Activated T-cell treated with anti-CD3 and anti-CD28 coated beads, Interleukin-2, amount 50 U/mL, for 24 hours (primary cell): ENCODE results near the gene SAA2.
"Not testable (repeated sequence)": the region's sequence is repeated elsewhere in the genome, so short reads cannot be mapped to it uniquely, and the experiment has no call there.

Experiments
- DNase-seq: peaks from one replicate; pipeline ENCODE4 v3.0.0-alpha.2; 2020
- H3K27ac Mint-ChIP-seq: 2 replicates; pipeline ENCODE4 v1.8.0; 2020; ENCODE audit warnings: mild to moderate bottlenecking, mixed read lengths
- H3K27me3 Mint-ChIP-seq: 2 replicates; pipeline ENCODE4 v1.8.0; 2020; ENCODE audit warnings: mixed read lengths
- H3K36me3 Mint-ChIP-seq: 2 replicates; pipeline ENCODE4 v1.8.0; 2020; ENCODE audit warnings: low read depth, mixed read lengths
- H3K4me1 Mint-ChIP-seq: 2 replicates; pipeline ENCODE4 v1.8.0; 2020; ENCODE audit warnings: low read depth, mixed read lengths
- H3K4me3 Mint-ChIP-seq: 2 replicates; pipeline ENCODE4 v1.8.0; 2020; ENCODE audit warnings: mild to moderate bottlenecking, moderate library complexity, mixed read lengths
- H3K9me3 Mint-ChIP-seq: 2 replicates; pipeline ENCODE4 v1.8.0; 2020; ENCODE audit warnings: mixed read lengths

SAA2 gene

DNA sequence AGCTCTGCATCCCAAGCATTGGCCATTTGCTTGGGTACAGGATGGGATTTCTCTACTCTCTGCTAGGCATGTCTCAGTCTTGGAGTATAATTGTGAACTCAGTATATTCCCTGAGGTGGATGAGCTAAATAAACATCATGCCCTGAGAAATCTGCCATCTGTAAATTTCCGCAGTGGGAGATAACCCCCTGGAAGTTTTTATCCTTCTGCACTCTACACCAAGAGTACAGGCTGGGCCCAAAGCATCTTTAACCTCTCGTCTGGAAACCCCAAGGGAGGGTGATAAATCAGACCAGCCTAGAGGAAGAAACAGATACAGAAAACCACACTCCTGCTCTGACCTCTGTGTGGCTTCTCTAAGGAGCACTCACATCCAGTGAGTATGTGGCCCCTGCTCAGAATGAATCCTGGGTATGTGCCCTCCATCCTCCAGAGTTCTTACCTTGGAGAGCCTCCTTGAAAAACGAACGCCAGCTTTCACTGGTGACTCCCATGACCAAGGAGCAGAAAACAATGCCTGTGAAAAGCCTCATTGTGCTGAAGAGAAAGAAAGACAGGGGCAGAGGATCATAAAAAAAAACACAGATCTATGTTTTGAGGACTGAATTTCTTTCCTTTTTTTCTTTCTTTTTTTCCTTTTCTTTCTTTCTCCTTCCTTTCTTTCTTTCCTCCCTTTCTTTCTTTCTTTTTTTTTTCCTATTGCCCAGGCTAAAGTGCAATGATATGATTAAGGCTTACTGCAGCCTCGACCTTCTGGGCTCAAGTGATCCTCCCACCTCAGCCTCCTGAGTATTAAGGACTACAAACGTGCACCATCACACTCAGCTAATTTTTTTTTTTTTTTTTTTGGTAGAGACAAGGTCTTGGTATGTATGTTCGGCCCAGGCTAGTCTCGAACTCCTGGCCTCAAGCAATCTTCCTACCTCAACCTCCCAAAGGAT is 12.8 kb downstream of the SAA2 start:
- Mint-ChIP-seq H3K4me1 (no peaks in the 10 kb centered on the region), H3K27ac (no peak overlapping the region), H3K36me3 (no peaks in the 10 kb centered on the region), H3K9me3 (no peaks in the 10 kb centered on the region), H3K4me3 (no peak overlapping the region), H3K27me3 (peaks cover 31% of the 10 kb centered on the region)
- no peak for DNase-seq

DNA sequence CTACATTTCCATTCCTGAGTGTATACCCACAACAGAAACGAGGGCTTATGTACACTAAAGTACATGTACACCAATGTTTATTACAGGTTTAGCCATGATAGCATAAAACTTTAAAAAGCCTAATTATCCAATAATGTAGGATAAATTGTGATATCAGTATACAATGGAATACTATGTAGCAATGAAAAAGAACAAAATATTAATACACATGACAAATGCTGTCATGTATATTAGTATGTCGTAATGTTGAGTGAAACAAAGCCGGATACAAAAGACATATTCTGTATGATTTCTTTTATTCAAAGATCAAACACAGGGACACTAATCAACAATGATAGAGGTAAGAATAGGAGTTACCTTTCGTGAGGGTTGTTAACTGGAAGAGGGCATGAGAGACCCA is 14.6 kb downstream of the SAA2 start:
- Mint-ChIP-seq H3K27ac (no peak overlapping the region), H3K9me3 (no peaks in the 10 kb centered on the region), H3K4me3 (no peak overlapping the region), H3K27me3 (peaks cover 21% of the 10 kb centered on the region), H3K4me1 (no peaks in the 10 kb centered on the region), H3K36me3 (no peaks in the 10 kb centered on the region)
- DNase-seq = no peak

DNA sequence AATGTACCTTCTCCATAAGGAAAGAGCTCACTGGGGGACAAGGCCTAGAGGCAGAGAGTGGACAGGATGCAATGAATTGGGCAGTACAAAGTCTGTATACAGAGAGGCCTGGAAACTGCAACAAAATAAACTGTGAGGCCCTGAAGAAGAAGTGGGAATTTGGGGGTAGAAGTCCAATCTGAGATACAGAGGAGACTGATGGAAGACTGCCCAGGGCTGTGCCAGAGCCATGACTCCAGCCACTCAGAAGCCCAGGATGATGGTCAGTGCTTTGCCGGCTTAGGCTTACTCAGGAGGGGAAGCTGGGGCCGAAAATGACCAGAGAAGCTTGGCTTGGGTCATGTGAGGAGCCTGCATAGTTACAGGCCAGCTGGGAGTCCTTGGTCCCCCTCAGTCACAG is 17.6 kb downstream of the SAA2 start:
- no peaks in the 10 kb centered on the region for H3K4me1 Mint-ChIP-seq
- no peak for DNase-seq
- no peak overlapping the region for H3K27ac Mint-ChIP-seq
- H3K4me3 Mint-ChIP-seq = no peak overlapping the region
- no peaks in the 10 kb centered on the region for H3K9me3 Mint-ChIP-seq
- no peaks in the 10 kb centered on the region for H3K36me3 Mint-ChIP-seq
- peaks cover 14% of the 10 kb centered on the region for H3K27me3 Mint-ChIP-seq

DNA sequence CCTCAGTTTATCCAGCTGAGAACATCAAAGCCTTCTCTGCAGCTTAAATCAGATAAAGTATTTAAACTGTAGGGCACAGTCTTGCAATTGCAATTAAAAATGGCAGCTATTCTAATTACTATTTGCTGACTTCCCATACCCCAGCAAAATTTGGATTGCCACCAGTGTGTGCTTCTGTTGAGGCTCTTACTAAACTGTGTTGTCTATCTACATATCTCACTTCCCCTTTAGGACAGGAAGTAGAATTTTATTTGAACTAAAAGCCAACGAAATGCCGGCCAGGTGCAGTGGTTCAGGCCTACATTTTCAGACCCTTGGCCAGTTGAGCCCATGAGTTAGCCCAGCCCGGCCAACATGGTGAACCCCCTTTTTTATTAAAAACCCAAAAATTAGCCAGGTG is 19.0 kb downstream of the SAA2 start:
- H3K27ac Mint-ChIP-seq = no peak overlapping the region
- no peak overlapping the region for H3K4me3 Mint-ChIP-seq
- H3K36me3 Mint-ChIP-seq = no peaks in the 10 kb centered on the region

DNA sequence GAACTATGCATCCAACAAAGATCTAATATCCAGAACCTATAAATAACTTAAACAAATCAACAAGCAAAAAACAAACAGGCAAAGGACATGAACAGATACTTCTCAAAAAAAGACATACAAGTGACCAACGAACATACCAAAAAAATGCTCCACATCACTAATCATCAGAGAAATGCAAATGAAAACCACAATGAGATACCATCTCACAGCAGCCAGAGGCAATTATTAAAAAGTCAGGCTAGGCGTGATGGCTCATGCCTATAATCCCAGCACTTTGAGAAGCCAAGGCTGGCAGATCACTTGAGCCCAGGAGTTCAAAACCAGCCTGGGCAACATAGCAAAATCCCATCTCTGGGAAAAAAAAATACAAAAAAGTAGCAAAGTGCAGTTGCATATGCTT is 22.6 kb downstream of the SAA2 start:
- no peak overlapping the region for H3K4me3 Mint-ChIP-seq
- H3K36me3 Mint-ChIP-seq = no peaks in the 10 kb centered on the region
- no peaks in the 10 kb centered on the region for H3K9me3 Mint-ChIP-seq
- no peaks in the 10 kb centered on the region for H3K4me1 Mint-ChIP-seq
- H3K27me3 Mint-ChIP-seq = peaks cover 10% of the 10 kb centered on the region
- no peak for DNase-seq
- no peak overlapping the region for H3K27ac Mint-ChIP-seq

More for the DNA sequence above, 19.0 kb downstream of the SAA2 start:
- DNase-seq = no peak
- H3K4me1 Mint-ChIP-seq = no peaks in the 10 kb centered on the region
- peaks cover 16% of the 10 kb centered on the region for H3K27me3 Mint-ChIP-seq
- no peaks in the 10 kb centered on the region for H3K9me3 Mint-ChIP-seq

DNA sequence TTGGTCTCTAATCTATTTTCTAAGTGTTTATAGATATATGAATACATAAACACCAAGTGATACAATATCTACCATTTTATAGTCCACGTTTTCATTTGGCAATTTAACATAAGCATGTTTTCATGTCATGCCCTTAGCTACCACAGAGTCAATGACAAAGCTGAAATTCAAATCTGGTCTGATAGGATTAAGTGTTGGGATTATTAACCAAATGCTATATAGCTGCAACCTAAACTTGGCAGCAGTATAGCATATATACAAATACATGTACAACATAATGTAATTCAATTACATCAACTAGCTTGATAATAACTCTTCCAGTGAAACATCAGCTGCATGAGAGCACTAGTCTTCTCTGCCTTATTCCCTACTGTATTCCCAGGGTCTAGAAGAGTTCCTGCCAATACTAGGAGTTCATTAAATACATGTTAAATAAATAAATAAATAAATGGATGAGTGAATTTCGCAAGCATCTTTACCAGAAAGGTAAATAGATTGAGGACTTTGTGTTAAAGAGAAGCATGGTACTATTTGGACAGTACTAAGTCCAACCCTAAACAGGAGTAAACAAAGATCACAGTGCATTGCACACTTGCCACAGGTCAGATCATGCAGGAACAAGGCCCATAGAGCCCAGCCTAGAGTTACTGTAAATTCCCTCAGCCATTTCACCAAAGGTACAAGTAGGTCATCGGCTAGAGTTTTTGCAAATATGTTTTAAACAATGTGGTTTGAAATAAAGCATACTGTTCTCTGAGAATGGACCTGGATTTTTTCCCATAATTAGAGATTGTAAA is 24.7 kb downstream of the SAA2 start:
- DNase-seq = no peak
- H3K9me3 Mint-ChIP-seq = no peaks in the 10 kb centered on the region
- peaks cover 10% of the 10 kb centered on the region for H3K27me3 Mint-ChIP-seq
- H3K36me3 Mint-ChIP-seq = no peaks in the 10 kb centered on the region
- H3K4me1 Mint-ChIP-seq = no peaks in the 10 kb centered on the region
- H3K4me3 Mint-ChIP-seq = no peak overlapping the region
- H3K27ac Mint-ChIP-seq = no peak overlapping the region

DNA sequence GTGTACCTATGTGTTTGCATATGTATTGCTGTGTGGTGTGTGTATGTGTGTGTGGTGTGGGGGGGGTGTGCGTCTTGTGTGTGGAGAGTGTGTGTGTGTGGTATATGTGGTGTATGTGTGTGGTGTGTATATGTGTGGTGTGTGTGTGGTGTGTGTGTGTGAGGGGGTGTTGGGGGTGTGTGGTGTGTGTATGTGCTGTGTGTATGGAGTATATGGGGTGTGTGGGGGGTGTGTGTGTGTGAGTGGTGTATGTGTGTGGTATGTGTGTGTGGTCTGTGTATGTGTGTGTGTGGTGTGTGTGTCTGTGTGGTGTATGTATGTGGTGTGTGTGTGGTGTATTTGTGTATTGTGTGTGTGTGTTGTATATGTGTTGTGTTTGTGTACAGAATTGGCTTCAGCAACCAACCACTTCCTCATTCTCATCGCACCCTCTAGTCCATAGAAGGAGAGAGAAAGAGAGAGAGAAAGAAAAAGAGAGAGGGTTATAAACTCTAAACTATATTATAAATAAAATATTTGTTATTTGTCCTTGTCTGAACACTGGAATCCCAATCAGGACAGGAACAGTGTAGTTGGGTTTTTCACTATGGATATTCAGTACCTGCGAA is 25.6 kb downstream of the SAA2 start:
- no peak overlapping the region for H3K27ac Mint-ChIP-seq
- H3K9me3 Mint-ChIP-seq = no peaks in the 10 kb centered on the region
- H3K4me1 Mint-ChIP-seq = no peaks in the 10 kb centered on the region

DNA sequence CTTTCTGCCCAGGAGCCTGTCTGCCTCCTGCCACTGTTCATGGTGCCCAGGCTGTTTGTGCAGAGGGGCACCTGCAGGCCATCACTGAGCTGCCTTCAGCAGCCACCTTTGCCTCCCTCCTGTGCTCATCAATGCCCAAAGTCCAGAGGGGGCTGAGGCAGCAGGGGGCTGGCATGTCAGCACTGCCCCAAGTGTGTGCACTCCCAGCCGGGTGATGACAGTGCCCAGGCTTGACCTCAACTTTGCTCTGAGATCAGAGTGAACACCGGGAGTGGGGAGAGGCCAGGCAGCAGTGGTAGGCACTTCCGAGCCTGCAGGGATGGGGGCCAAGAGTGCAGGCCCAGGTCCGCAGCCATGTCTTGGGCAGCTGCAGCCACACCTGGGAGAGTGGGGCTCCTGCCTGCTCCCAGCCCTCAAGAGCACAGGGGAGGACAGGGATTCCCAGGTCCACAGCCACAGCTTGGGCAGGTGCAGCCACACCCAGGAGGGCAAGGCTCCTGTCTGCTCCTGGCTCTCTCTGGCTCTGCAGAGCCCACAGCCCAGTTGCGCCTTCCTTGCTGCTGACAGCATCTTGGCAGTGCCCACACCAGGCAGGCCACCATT is 27.1 kb downstream of the SAA2 start:
- Mint-ChIP-seq H3K36me3 (no peaks in the 10 kb centered on the region), H3K4me3 (no peak overlapping the region), H3K9me3 (no peaks in the 10 kb centered on the region), H3K27me3 (peaks cover 9% of the 10 kb centered on the region), H3K4me1 (no peaks in the 10 kb centered on the region), H3K27ac (no peak overlapping the region)
- no peak for DNase-seq

More for the DNA sequence above, 25.6 kb downstream of the SAA2 start:
- Mint-ChIP-seq H3K27me3 (peaks cover 10% of the 10 kb centered on the region), H3K4me3 (no peak overlapping the region), H3K36me3 (no peaks in the 10 kb centered on the region)
- DNase-seq = no peak

DNA sequence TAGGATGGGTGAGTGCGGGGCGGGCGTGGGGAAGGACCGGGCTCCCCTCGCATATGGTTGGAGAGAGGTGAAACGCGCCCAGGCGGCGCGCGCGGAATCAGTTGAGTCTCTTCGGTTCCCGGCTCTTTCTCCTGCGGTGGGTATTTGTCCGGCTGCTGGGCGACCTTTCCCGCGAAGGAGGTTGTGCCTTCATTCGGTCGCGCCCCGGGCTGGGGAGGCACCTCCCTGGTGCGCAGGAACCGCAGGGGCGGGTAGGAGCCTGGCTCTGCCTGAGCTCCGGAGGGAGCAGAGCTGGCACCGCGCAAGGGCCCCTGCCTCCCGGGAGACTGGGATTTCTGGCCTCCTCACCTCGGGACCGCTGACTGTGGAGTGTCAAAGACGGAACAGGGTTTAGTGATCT is 39.4 kb downstream of the SAA2 start:
- Mint-ChIP-seq H3K4me3 (no peak overlapping the region), H3K27me3 (peaks cover 51% of the 10 kb centered on the region), H3K4me1 (peaks cover 3% of the 10 kb centered on the region), H3K9me3 (no peaks in the 10 kb centered on the region), H3K27ac (no peak overlapping the region), H3K36me3 (no peaks in the 10 kb centered on the region)
- no peak for DNase-seq

DNA sequence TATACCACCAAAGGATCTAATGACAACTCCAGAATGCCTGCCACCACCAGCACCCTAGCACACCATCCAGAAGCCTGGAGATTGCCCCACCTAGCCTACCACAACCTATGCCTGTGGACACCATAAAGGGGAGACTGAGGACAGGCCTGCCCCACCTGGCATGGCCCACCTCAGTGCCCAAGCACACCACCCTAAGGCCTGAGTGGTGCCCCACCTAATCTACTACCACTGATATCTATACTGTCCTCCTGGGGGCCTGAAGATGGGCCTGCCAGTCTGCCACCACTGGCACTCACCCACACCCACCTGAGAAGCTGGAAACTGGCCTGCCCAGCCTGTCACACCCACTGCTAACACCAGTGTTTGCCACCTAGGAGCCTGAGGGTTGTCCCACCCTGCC is 43.7 kb downstream of the SAA2 start:
- DNase-seq = no peak
- H3K27me3 Mint-ChIP-seq = peaks cover 68% of the 10 kb centered on the region
- H3K36me3 Mint-ChIP-seq = no peaks in the 10 kb centered on the region
- H3K4me1 Mint-ChIP-seq = peaks cover 3% of the 10 kb centered on the region
- H3K27ac Mint-ChIP-seq = no peak overlapping the region
- H3K4me3 Mint-ChIP-seq = no peak overlapping the region
- H3K9me3 Mint-ChIP-seq = no peaks in the 10 kb centered on the region

DNA sequence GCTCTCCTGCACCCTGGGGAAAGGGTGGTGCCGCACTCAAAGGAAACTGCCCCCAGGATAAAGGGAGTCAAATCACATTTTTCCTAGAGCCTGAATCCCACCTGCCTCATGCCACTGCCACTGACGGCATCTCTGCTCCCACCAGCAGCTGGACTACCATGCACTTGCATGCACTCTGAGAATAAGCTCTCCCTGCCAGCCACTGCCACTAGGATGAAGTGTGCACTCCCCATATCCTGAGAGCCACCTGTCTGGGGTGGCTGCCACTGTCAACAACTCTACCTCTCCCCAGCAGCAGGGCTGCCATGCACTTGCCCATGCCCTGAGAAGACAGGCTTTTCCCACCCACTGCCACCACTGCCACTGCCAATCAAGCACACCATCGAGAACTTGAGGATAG is 44.2 kb downstream of the SAA2 start:
- Mint-ChIP-seq H3K36me3 (no peaks in the 10 kb centered on the region), H3K27ac (no peak overlapping the region), H3K4me1 (peaks cover 3% of the 10 kb centered on the region), H3K4me3 (no peak overlapping the region), H3K27me3 (peaks cover 67% of the 10 kb centered on the region), H3K9me3 (no peaks in the 10 kb centered on the region)
- DNase-seq = no peak

DNA sequence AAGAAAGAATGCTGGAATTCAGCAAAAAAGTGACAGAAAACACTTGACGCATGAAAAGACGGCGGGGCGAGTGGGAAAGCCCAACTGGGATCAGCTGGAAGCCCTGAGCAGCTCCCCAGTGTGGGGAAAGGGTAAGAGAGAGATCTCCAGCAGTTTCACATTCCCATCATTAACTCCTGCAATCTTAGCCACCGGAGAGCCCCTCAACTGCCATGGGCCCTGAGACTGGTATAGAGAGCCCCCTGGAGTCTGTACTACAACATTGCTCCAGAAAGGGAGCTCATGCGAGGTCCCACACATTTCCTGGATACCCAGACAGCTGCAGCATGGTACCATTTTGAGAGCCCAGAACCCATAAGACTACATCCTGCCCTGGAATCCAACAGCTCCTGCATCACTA is 44.7 kb downstream of the SAA2 start:
- H3K27ac Mint-ChIP-seq = no peak overlapping the region
- no peak overlapping the region for H3K4me3 Mint-ChIP-seq
- DNase-seq = no peak
- peaks cover 65% of the 10 kb centered on the region for H3K27me3 Mint-ChIP-seq
- no peaks in the 10 kb centered on the region for H3K9me3 Mint-ChIP-seq
- H3K36me3 Mint-ChIP-seq = no peaks in the 10 kb centered on the region
- peaks cover 3% of the 10 kb centered on the region for H3K4me1 Mint-ChIP-seq

DNA sequence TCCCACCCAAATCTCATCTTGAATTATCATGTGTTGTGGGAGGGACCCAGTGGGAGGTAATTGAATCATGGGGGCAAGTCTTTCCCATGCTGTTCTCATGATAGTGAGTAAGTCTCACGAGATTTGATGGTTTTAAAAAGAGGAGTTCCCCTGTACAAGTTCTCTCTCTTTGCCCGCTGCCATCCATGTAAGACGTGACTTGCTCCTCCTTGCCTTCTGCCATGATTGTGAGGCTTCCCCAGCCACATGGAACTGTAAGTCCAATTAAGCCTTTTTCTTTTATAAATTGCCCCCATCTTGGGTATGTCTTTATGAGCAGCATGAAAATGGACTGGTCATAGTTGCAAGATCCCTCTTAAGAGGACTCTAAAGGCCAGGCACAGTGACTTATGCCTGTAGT is 50.7 kb downstream of the SAA2 start:
- not testable (repeated sequence) for H3K9me3 Mint-ChIP-seq, DNase-seq, H3K27ac Mint-ChIP-seq, H3K4me3 Mint-ChIP-seq, H3K4me1 Mint-ChIP-seq, H3K36me3 Mint-ChIP-seq
- peaks cover 29% of the 10 kb centered on the region for H3K27me3 Mint-ChIP-seq

DNA sequence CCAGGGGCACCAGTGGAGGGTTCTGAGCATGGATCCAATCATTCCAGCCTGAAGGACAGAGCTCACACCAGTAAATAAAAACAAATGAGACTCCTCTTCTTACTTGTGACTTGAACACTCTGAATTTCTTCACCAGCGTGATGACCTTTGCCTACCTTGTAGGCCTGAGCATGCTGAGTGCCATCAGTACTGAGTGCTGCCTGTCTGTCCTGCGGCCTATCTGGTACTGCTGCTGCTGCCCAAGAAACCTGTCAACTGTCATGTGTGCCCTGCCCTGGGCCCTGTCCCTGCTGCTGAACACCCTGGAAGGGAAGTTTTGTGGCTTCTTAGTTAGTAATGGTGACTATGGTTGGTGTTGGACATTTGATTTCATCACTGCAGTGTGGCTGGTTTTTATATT is 51.9 kb downstream of the SAA2 start:
- DNase-seq = no peak
- Mint-ChIP-seq H3K4me1 (no peaks in the 10 kb centered on the region), H3K27me3 (peaks cover 21% of the 10 kb centered on the region), H3K4me3 (no peak overlapping the region), H3K27ac (no peak overlapping the region), H3K9me3 (no peaks in the 10 kb centered on the region), H3K36me3 (no peaks in the 10 kb centered on the region)
